GM21619 (cell line): ENCODE measurements around the gene DLGAP1.
"Not testable (repeated sequence)": the region's sequence is repeated elsewhere in the genome, so short reads cannot be mapped to it uniquely, and the experiment has no call there.

Experiments used
- ATAC-seq: cut with Tn5 transposase; IDR thresholded peaks from one replicate; pipeline ENCODE4 v1.9.1; 2021; ENCODE audit not compliant: unreplicated experiment

The DLGAP1 gene

DNA sequence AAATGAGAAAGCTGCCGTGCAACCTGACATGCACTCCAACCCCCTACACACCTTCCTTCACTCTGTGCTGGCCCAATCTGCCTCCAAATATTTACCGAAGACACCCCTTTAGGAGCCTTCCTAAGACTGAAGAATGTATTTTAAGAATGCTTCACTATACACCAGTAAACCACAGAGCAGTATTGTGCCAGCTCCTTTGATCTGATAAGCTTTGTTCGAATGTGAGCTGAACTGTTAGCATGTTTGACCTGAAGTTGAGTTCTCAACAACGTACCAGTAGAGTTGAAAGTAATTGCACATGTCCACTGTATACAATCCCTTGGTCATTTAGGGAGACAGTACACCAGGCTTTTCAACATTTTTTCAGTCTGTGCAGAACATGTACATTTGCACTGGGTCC lies 745.9 kb downstream of the DLGAP1 start:
- ATAC-seq: no peak

- no peak for ATAC-seq
These were observed 748.6 kb downstream of the DLGAP1 start for GRCh38 chr18:3706279-3707097.

GRCh38 chr18:3704556-3705344 lies 750.4 kb downstream of the DLGAP1 start:
- no peak for ATAC-seq

- no peak for ATAC-seq
These were observed 751.4 kb downstream of the DLGAP1 start for GRCh38 chr18:3703732-3704176.

DNA sequence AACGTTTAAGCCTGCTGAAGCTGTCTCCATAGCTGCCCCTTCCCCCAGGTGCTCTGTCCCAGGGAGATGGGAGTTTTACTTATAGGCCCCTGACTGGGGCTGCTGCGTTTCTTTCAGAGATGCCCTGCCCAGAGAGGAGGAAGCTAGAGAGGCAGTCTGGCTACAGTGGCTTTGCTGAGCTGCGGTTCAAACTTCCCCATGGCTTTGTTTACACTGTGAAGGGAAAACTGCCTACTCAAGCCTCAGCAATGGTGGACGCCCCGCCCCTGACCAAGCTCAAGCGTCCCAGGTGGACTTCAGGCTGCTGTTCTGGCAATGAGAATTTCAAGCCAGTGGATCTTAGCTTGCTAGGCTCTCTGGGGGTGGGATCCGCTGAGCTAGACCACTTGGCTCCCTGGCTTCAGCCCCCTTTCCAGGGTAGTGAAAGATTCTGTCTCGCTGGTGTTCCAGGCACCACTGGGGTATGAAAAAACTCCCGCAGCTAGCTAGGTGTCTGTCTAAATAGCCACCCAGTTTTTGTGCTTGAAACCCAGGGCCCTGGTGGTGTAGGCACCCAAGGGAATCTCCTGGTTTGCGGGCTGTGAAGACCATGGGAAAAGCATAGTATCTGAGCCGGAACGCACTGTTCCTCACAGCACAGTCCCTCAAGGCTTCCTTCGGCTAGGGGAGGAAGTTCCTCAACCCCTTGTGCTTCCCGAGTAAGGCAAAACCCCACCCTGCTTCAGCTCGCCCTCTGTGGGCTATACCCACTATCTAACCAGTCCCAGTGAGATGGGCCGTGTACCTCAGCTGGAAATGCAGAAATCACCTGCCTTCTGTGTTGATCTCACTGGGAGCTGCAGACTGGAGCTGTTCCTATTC lies 755.2 kb downstream of the DLGAP1 start:
- not testable (repeated sequence) for ATAC-seq

DNA sequence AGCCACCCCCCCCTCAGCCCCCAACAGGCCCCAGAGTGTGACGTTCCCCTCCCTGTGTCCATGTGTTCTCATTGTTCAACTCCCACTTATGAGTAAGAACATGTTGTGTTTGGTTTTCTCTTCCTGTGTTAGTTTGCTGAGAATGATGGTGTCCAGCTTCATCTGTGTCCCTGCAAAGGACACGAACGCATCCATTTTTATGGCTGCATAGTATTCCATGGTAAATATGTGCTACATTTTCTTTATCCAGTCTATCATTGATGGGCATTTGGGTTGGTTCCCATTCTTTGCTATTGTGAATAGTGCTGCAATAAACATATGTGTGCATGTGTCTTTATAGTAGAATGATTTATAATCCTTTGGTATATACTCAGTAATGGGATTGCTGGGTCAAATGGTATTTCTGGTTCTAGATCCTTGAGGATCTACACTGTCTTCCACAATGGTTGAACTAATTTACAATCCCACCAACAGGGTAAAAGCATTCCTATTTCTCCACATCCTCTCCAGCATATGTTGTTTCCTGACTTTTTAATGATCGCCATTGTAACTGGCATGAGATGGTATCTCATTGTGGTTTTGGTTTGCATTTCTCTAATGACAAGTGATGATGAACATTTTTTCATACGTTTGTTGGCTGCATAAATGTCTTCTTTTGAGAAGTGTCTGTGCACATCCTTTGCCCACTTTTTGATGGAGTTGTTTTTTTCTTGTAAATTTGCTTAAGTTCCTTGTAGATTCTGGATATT lies 760.9 kb downstream of the DLGAP1 start:
- not testable (repeated sequence) for ATAC-seq

GRCh38 chr18:3693410-3693809 lies 761.7 kb downstream of the DLGAP1 start:
- no peak for ATAC-seq

DNA sequence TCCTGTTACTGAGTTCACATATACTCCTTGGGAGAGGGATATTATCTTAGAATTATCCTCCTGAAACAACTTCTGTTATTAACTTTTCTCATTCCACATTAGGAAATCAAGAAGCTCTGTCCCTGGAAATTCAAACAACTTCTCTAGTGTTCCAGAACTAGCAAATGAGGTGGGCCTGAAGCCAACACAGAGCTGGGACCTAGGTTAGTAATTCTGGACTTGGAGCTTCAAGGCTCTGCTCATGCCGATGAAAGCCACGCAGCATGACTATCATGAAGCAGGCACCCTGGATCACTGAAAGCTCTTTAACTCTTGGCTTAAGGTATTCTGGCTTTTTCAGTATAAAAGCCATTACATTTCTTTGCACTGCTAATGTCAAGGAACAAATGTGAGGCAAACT lies 762.4 kb downstream of the DLGAP1 start:
- no peak for ATAC-seq

DNA sequence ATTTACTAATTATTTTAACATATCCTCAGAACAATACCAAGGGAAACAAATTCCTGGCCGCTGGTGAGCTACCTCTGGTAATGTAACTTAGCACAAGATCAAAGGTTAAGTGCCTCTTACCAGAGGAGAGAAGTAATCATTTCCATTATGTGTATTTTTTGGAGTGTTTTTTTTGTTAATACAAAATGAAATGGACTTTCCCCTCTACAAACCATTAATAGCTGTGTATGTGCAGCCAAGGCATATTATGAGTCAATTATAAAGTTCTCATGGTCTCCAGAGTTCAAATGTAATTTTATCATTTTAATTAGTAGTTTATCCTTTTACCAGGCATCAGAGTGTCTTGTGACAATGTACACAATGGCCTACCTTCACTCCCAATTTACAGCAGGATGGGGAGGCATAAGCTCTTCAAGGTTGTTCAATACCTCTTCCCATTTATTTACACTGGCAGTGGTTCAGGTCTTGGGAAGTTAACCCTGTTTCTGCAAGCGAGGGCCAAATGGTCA lies 762.9 kb downstream of the DLGAP1 start:
- ATAC-seq: no peak

- no peak for ATAC-seq
These were observed 763.4 kb downstream of the DLGAP1 start for GRCh38 chr18:3691705-3692104.

- ATAC-seq: no peak
These were observed 764.4 kb downstream of the DLGAP1 start for GRCh38 chr18:3690764-3691066.

GRCh38 chr18:3689986-3690763 lies 764.9 kb downstream of the DLGAP1 start:
- no peak for ATAC-seq

GRCh38 chr18:3689091-3689490 lies 766.0 kb downstream of the DLGAP1 start:
- no peak for ATAC-seq

DNA sequence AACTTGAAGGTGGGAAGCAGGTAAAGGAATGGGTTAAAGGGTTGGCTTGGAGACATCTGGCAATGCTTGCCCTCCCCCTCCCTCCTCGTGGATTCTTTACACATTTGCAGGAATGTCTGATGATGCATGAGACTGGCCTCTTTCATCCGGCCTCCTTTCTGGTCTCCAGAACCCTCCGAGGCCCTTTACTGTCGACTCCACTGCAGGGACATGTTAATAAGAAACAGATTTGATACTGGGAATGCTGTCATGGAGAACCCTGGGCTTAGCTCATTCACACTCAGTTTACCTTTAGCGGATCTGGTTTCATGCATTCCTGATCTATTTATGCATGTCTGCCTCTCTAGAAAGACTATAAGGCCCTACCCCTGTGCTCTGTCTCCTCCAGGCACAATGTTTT lies 766.4 kb downstream of the DLGAP1 start:
- ATAC-seq: no peak

DNA sequence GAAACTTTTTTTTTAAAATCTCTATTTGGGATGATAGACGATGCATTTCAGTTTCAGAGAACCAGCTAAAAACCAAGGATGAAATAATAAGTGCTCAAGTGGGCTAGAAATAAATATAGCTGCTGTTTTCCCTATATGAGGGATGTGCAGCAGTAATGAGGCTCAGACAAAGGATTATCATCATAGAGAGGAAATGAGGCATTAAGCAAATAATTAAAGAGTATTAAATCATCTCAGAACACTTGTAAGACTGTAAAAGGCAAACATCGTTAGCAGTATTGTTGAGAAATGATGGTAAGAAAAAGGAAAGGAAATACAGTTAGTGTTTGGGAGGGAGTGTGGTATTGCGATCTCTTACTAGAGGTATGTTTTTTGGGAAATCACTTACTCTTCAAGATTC lies 771.6 kb downstream of the DLGAP1 start:
- no peak for ATAC-seq

DNA sequence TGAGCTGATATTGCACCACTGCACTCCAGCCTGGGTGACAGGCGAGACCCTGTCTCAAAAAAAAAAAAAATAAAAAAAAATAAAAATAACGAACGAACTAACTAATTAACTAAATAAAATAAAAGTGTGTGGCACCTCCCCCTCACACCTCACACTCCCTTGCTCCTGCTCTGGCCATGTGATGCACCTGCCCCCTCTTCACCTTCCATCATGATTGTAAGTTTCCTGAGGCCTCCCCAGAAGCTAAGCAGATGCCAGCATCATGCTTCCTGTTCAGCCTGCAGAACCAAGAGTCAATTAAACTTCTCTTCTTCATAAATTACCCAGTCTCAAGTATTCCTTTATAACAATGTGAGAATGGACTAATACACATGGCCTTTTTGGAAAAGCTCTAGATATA lies 773.0 kb downstream of the DLGAP1 start:
- no peak for ATAC-seq

GRCh38 chr18:3679241-3679640 lies 775.9 kb downstream of the DLGAP1 start:
- ATAC-seq: no peak

DNA sequence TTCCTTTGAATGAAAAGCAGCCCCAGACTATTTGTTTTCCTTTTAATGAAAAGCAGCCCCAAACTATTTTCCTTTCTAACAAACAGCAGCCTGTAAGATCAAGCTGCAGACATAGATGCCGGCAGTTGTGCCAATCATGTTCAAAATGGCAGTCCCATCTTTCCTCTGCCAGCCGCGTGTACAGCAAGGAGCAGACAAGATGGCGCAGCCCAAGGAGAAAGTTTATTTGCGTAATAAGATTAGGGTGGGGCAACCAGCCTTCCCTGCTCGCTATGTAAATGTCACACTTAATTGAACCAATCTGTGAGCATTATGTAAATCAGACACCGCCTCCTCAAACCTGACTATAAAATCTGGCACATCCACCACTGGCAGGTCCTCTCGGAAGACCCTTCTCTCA lies 779.1 kb downstream of the DLGAP1 start:
- ATAC-seq: no peak

DNA sequence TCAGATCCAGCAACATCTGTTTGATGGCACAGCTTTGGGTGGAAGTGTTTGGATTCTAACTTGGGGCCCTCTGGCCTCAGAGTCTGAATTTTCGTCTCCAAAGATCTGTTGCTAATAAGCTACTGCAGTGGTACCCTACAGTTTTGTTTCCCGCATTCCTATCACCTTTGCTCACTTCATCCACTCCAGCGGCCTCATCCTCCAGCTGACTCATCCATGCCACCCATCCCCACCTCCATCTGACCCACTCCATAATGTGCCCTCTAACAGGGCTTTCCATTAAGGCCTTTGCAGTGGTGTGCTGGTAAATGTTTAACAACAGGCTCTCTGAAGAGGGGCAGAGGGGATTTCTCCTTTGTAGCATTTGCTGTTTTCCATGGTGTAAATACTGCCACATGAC lies 779.7 kb downstream of the DLGAP1 start:
- ATAC-seq: no peak

DNA sequence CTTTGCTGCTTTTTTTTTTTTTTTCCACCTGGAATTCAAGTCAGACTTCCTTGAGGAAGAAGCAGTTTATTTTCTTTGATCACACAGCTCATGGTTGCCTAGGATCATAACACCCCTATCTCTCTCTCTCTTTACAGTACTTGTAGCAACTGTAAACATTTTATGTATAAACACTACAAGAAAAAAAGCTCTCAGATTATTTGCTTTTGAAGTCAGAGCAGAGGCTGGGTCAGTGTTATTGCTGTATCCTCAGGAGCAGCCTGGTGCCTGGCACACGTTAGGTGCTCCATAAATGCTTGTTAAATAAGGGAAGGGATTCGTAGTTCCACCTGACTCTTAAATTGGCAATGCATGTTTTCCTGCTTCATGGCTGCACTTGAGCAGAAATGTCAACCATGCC lies 783.9 kb downstream of the DLGAP1 start:
- ATAC-seq: no peak
